Measurements from ENCODE around the gene YBX2.

YBX2 gene

GRCh38 chr17:7296189-7296861 is 1.9 kb upstream of the YBX2 start:
- in situ Hi-C loops (cut with MboI; ENCODE audit: low pct_unique_long_range_greater_than_20kb, low sequenced_read_pairs, unreplicated experiment): loop anchor here (10.0 kb wide), 1 partner anchor 242 kb away; no protein-coding TSS in a partner anchor
- DNase-seq (ENCODE audit: low spot score): peak; percentile 89
- TF ChIP-seq, protein P1, sequence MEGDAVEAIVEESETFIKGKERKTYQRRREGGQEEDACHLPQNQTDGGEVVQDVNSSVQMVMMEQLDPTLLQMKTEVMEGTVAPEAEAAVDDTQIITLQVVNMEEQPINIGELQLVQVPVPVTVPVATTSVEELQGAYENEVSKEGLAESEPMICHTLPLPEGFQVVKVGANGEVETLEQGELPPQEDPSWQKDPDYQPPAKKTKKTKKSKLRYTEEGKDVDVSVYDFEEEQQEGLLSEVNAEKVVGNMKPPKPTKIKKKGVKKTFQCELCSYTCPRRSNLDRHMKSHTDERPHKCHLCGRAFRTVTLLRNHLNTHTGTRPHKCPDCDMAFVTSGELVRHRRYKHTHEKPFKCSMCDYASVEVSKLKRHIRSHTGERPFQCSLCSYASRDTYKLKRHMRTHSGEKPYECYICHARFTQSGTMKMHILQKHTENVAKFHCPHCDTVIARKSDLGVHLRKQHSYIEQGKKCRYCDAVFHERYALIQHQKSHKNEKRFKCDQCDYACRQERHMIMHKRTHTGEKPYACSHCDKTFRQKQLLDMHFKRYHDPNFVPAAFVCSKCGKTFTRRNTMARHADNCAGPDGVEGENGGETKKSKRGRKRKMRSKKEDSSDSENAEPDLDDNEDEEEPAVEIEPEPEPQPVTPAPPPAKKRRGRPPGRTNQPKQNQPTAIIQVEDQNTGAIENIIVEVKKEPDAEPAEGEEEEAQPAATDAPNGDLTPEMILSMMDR (IDR thresholded peaks at IDR 0.05; ENCODE audit: extremely low read depth, insufficient read depth, missing control alignments): peak; percentile 94

DNA sequence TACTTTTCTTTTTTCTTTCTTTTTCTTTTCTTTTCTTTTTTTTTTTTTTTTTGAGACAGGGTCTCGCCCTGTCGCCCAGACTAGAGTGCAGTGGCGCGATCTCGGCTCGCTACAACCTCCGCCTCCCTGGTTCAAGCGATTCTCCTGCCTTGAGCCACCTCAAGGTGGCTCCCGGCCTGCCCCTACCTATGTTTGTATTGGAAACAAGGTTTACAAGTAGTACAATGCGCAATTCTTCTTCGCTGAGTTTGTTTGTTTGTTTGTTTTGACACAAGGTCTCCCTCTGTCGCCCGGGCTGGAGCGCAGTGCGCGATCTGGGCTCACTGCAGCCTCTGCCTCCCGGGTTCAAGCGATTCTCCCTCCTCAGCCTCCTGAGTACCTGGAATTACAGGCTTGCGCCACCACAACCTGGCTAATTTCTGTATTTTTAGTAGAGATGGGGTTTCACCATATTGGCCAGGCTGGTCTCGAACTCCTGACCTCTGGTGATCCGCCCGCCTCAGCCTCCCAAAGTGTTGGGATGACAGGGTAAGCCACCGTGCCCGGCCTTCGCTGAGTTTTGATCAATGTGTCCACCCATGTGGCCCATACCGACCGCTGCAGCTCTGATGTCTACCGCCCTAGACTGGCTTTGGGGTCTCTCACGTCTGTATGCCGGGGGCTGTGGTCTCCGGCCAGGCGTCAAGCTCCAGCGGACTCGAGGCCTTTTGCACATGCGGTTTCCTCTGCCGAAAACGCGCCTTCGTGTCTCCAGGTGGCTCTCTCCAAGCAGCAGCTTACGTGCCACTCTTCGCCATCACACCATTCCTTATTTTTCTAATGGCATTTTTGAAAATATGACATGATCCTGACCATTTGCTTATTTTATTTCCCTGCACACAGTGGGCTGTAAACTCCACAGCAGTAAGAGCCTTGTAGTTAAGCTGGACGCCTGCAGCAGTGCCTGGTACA is 1.1 kb upstream of the YBX2 start:
- TF ChIP-seq, protein P1 (IDR thresholded peaks at IDR 0.05; ENCODE audit: extremely low read depth, insufficient read depth, missing control alignments): no peak
- peak; percentile 32 for DNase-seq (ENCODE audit: low spot score)
- in situ Hi-C loops (cut with MboI; ENCODE audit: low pct_unique_long_range_greater_than_20kb, low sequenced_read_pairs, unreplicated experiment): loop anchor here (10.0 kb wide), 1 partner anchor 241 kb away; no protein-coding TSS in a partner anchor

- TF ChIP-seq, protein P1 (IDR thresholded peaks at IDR 0.05; ENCODE audit: extremely low read depth, insufficient read depth, missing control alignments): no peak
- DNase-seq (ENCODE audit: low spot score): peak; percentile 44
- in situ Hi-C loops (cut with MboI; ENCODE audit: low pct_unique_long_range_greater_than_20kb, low sequenced_read_pairs, unreplicated experiment): loop anchor here (10.0 kb wide), 1 partner anchor 239 kb away; no protein-coding TSS in a partner anchor
Measured at GRCh38 chr17:7293816-7294613, 424 bp downstream of the YBX2 start.

DNA sequence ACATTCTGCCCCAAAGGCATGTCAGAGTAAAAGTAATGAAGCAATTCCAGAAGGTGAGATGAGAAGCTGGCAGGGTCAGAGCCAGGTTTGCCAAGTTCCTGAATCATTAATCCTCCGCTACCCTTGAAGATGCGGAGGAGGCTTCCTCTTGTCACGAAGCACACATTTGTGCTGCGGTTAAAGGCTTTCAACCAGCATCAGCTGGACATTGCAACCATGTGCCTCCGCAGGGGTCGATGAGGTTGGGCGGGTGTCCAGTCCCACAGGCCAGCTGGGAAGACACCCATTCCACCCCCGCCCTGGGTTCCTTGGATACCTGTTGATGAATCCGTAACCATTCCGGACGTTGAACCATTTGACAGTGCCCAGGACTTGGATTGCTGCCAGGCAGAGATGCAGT is 1.3 kb downstream of the YBX2 start:
- TF ChIP-seq, protein P1 (IDR thresholded peaks at IDR 0.05; ENCODE audit: extremely low read depth, insufficient read depth, missing control alignments): no peak
- in situ Hi-C loops (cut with MboI; ENCODE audit: low pct_unique_long_range_greater_than_20kb, low sequenced_read_pairs, unreplicated experiment): loop anchor here (10.0 kb wide), 1 partner anchor 238 kb away; no protein-coding TSS in a partner anchor
- DNase-seq (ENCODE audit: low spot score): no peak

DNA sequence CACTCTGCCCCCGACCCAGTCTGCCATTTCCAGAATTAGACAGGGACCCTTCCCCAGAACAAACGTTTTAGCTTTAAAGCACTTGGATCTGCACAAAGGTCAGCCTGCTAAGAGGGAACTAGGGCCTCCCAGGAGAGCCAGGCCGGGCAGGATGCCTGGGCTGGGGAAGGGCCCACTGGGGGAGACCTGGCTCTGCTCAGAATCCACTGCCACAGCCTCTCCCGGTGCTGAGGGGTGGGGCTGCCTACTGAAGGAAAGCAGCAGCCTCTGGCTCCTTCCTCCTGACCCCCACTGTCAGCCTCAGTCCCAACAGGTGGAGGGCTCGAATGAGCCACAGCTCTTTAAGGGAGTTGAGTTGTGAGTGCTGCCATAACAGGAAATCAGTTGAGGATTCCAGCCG is 1.7 kb downstream of the YBX2 start:
- TF ChIP-seq, protein P1 (IDR thresholded peaks at IDR 0.05; ENCODE audit: extremely low read depth, insufficient read depth, missing control alignments): no peak
- DNase-seq (ENCODE audit: low spot score): peak; percentile 31
- in situ Hi-C loops (cut with MboI; ENCODE audit: low pct_unique_long_range_greater_than_20kb, low sequenced_read_pairs, unreplicated experiment): loop anchor here (10.0 kb wide), 1 partner anchor 238 kb away; no protein-coding TSS in a partner anchor

DNA sequence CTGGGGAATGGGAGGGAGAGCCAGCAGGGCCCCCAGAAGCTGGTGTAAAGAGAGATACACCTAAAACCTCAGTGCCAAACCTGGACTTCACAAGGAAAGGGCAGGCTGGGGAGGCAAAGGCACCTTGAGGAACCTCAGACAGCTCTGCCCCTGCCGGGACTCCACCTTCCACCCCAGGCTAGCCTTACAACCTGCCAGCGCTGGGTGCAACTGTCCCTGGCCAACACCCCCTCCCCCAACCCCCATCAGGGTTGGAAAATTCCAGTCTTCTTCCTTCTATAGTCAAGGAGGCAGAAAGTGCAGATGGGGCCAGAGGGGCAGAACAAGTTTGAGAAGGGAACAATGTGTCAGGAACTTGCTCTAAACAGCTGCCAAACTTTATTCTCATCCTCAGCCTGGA is 2.2 kb downstream of the YBX2 start:
- in situ Hi-C loops (cut with MboI; ENCODE audit: low pct_unique_long_range_greater_than_20kb, low sequenced_read_pairs, unreplicated experiment): loop anchor here (10.0 kb wide), 1 partner anchor 237 kb away; no protein-coding TSS in a partner anchor
- TF ChIP-seq, protein P1 (IDR thresholded peaks at IDR 0.05; ENCODE audit: extremely low read depth, insufficient read depth, missing control alignments): no peak
- DNase-seq (ENCODE audit: low spot score): no peak
